T-helper 1 cell (primary cell): ENCODE data around the gene SLC9A5.

Experiments used
- DNase-seq, 5 donors: peaks; one replicate each; pipeline ENCODE4 v3.0.0-alpha.2; 2012 to 2020

The SLC9A5 gene

DNA sequence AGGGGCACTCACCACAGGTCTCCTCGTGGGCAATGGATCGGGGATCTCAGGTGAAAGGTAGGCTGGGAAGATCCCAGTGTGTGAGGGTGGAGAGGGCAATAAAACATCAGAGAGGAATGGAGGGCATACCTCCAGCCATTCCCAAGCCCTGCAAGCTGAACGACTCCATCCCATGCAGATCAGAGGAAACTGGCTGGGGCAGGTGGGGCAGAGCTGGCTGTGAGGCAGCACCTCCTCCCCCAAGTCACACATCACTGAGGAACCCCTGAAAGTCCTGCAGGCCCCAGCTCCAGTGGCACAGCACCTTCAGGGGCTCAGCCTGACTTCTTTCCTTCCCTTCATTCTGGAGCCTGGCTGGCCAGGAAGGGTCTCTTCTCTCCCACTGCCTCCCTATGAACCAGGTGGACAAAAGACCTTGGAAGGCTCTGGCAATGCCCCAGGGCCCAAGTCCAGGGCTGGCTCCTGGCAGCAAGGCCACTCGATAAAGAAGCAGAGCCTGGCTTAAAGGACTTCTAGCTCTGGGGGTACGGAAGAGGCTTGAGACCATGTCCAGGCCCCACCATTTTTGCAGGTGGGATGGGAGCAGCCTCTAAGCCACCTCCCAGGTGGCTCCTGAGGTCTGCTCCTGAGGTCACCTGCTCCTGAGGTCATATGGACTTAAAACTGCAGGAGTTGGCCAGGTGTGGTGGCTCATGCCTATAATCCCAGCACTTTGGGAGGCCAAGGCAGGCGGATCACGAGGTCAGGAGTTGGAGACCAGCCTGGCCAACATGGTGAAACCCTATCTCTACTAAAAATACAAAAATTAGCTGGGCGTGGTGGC lies 35.4 kb upstream of the SLC9A5 start:
- DNase-seq = no peak

DNA sequence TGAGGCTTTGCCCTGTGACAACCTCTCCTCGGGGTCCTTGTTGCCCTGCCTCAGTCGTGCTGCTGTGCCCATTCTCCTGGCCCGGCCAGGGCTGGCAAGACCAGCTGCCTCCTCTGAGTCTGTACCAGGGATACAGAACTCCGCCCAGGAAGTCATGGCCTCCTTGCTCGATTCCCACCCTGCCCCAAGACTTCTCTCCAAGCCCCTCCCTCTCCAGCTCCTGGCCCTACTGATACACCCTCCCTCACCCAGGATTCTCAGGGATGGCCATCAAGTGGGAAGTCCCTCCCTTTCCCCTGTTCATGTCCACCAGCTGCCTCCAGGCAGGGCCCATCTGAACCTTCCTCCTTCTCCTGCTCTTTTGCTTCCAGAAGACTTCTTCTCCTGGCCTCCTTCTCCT lies 33.1 kb upstream of the SLC9A5 start:
- no peak for DNase-seq

DNA sequence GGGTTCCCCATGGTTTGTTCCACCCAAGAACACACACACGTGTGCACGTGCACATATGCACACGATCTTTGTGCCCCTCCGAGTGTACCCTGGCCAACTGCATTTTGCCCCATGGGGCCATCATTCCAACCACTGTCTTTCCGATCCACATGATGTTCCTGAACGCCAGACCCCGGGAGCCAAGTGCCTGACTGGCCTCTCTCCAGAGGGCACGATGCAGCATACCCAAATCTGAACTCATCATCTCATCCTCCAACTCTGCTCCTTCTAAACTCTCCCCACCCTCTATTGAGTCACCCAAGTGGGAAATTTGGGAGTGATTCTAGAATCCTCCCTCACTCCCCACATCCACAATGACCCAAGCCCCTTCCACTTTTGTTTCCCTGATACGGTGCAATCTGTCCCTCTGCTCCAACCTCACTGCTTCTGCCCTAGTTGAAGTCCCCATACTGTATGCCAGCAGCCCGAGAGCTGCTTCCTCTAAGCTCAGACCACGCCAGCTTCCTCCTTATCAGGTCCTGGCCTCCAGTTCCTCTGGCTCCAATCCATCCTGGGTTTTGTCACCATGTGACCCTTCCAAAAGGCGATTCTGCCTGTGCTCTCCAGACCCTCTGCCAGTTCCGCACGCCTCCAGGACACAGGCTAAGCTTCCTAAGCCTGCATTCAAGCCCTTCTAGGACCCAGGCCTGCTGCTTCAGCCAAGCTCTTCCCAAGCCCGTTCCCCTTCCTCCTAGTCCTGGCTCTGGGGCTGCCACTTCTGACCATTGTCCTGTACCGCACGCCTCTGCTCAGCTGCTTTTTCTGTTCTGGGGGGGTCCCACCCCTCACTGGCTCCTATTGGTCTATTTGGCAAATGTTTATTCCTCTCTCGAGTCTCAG lies 31.9 kb upstream of the SLC9A5 start:
- DNase-seq = no peak

- no peak for DNase-seq
These were observed 24.8 kb upstream of the SLC9A5 start for GRCh38 chr16:67223992-67224391.

- DNase-seq = no peak
These were observed 22.4 kb upstream of the SLC9A5 start for GRCh38 chr16:67226295-67226803.

GRCh38 chr16:67226804-67227566 lies 21.8 kb upstream of the SLC9A5 start, which contains the start of gene TMEM208:
Gene TMEM208, plus strand, starts transcription at chr16:67227130. Its CDS starts 89 bp downstream, at chr16:67227219.
- peak; percentile 94 to 99 (median 96) for DNase-seq

DNA sequence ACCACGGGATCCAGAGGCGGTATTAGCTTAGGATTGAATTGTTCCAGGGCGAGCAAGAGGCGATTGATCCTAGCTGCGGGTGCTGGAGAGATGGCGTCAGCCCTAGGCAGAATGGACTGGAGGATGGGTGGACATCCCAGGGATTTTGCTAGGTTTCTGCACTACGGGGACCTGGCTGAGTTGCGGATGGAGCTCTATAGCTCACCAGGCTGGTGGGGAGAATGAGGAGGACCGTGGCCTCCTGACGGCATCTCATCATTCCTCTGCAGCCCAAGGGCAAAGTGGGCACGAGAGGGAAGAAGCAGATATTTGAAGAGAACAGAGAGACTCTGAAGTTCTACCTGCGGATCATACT lies 21.2 kb upstream of the SLC9A5 start:
- DNase-seq = no peak

DNA sequence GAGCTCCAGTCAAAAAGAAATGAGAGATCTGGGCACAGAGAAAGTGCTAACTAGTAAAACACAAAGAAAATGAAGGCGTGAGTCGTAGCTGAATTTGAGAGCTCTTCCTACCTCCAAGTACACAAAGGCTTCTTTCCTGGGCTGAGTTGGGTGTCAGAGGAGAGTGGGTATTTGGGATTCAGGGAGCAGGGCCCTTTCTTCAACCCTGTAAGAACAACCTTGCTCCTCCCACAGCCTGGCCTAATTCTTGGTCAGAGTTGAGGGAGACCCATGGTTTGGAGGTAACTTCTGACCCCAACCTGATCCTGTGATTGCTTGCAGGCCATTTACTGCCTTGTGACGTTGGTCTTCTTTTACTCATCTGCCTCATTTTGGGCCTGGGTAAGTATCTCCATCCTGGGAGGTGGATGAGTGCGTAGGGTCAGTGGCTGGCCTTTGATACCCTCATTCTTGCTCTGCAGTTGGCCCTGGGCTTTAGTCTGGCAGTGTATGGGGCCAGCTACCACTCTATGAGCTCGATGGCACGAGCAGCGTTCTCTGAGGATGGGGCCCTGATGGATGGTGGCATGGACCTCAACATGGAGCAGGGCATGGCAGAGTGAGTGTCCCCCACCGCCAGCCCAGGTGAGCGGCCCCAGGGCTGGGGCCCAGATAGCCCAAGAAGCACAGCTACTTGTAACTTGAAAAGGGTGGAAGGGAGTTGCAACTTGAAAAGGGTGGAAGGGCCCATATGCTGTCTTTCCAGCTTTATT lies 20.6 kb upstream of the SLC9A5 start:
- no peak for DNase-seq

- DNase-seq = no peak
These were observed 19.9 kb upstream of the SLC9A5 start for GRCh38 chr16:67228905-67229304.

DNA sequence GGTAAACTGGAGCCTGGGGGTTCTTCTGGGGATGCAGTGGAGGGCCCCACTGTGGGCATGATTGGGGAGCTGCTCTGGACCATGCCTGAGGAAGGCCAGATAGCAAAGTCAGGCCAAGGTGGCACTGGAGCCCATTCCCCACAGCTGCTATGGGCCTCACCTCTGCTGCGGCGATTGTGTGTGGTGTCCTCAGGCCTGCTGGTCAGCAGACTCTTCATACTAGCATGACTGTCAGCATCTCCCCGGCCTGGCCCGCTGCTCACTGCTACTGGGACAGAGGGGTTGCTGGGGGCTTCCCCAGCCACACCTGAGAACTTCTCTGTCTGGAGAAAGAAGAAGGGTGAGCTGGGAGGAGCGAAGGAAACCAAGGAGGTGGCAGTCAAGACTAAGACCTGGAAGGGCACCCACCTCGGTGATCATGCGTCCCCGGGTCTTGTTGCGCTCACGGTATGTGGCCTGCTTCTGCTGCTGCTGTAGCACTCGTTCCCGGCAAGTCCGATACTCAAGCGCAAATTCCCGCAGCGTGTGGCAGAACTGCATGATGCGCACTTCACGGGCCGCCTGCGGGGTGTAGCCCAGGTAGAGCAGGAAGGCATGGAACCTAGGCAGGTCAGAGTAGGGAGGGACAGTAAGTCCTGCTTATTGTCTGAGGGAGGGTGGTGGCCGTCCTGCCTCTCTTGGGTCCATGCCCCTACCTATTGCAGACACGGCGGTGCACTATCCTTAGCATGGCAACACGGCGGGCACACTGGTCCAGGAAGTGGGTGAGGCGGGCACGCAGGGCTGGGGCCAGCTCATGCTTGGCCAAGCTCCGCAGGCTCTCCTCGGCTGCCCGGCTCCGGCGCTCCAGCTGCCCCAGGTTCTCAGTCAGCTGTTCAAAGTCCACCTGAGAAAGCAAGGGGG lies 18.6 kb upstream of the SLC9A5 start:
- DNase-seq = no peak

- DNase-seq = no peak
These were observed 17.7 kb upstream of the SLC9A5 start for GRCh38 chr16:67230809-67231660.

DNA sequence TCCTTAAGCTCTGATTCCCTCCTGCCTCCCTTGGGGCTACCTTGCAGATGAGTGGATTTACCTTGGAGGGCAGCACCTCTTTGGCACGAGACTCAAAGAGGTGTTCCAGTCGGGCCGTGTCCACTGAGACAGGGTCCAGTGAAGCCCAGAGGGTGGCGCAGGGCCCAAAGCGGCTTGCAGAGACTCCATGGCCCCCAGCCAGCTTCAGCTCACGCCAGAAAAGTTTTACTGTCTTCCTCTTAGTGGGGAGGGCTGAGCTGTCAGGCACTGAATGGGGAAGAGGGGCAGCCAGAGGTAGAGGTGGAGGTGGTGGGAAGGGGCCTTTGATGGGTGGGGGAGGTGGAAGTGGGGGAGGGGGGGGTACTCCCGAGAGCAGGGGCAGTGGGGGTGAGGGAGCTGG lies 15.2 kb upstream of the SLC9A5 start:
- DNase-seq = no peak

DNA sequence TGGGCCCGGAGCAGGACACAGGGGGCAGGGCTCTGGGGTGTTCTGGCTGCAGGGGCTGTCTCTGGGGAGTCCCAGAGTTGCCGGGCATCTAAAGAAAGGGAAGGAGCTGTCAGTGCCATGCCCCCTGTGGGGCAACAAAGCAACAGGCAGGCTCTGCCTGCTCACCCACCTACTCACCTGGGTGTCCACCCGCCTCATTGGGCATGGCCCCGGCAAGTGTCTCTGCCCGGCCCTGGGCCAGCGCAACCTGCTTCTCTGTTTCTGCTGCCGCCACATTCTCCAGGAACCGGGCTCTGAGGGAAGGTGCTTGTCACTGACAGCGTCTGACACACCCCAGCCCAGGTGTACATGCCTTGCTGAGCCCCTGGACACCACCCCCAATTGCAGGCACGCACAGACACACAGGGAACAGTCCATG lies 14.6 kb upstream of the SLC9A5 start:
- DNase-seq = no peak

DNA sequence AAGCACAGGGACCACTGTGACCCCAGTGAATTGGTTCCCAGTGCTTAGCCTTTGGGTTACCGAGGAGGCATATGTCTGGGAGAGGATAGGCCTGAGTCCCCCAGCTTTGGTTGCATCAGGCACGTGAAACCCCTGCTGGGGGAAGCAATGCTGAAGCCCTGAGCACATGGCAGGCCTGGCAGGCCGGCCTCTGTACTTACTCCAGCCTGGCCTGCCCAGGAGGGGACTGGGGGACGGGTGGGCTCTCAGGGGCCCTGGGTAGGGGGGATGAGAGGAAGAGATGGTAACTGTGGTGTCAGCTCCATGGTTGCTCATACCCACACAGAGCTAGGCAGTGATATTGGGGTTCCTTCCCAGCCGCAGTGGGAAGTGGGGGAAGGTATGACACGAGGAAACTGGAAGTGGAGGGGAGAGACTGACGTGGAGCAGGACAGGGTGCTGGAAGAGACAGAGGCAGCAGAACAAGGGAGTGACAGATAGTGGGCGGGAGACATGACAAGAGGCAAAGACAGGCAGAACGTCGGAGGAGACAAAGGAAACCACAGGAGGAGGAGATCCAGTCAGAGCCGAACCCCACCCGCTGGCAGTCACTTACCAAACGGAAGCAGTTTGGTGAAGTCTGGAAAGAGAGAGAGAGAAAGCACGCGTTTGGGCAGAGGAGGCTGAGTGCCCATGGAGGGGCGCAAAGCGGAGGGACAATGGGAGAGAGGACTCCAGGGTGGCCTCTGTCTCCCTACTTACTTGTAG lies 12.8 kb upstream of the SLC9A5 start:
- DNase-seq = peak; percentile 34 to 79 (median 59)

GRCh38 chr16:67236563-67237395 lies 12.0 kb upstream of the SLC9A5 start:
- peak; percentile 59 to 78 (median 75) for DNase-seq

DNA sequence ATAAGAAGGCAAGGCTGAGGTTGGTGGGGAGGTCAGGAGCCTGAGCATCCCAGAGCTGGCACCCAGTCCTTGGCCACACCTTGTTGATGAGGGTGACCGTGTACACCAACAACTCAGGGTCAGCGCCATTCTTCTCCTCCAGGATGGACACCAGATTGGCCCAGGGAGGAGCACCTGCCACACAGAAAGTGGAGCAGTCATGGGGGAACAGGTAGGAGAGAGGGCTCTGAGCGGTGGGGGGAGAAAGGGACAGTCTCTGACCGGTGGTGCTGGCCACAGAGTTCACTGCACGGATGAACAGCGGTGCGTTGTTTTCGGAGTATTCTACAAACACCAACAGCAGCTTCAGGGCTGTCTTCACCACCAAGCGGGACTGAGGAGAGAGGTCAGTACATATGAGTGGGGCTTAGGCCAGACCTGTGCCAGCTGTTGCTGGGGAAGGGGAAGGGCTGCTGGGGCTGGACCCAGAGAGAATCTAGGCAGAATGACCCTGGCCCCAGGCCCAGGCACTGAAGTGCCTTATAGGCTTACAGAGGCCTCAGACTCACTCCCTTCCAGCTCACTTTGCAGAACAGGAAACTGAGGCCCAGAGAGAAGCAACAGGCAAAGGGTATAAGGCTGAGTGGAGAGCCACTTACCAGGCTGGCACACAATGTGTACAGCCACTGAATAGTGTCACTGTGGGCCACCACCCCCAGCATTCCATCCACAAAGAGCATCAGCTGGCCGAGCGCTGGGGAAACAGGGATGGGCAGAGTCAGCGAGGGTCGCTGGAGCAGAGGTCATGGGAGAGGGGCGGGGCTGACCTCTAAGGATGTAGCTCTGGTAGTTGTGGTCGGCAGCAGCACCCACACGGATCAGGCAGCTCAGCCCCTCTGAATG lies 11.1 kb upstream of the SLC9A5 start:
- DNase-seq = no peak

DNA sequence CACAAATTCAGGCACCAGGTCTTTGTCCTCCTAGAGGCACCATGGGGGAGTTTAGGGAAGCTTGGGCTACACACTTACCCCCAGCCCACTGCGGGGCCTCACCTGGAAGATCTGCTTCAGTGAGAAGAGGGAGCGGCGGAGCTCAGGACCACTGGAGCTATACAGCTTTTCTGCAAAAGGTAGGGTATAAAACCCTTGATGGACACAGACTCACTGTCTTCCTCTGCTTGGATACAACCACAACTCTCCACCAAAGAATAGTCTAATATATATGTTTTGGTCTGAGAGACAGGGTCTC lies 10.6 kb upstream of the SLC9A5 start:
- DNase-seq = no peak
